Ishikawa (cell line): ENCODE results near the gene SPX.

Source experiments
- CREB1 ChIP-seq: IDR thresholded peaks from 2 replicates; pipeline ENCODE4 v1.6.1; 2012; ENCODE audit warnings: low read depth
- EP300 ChIP-seq: IDR thresholded peaks from 2 replicates; pipeline ENCODE4 v1.6.1; 2012; ENCODE audit warnings: borderline replicate concordance
- FOXM1 ChIP-seq: IDR thresholded peaks from 2 replicates; pipeline ENCODE4 v1.6.1; 2012; ENCODE audit warnings: low read depth, borderline replicate concordance
- MAX ChIP-seq: IDR thresholded peaks from 2 replicates; pipeline ENCODE4 v1.6.1; 2012
- RAD21 ChIP-seq: IDR thresholded peaks from 2 replicates; pipeline ENCODE4 v1.6.1; 2012; ENCODE audit warnings: low read depth
- REST ChIP-seq: IDR thresholded peaks from 2 replicates; pipeline ENCODE4 v1.6.1; 2012; ENCODE audit warnings: low read depth, mild to moderate bottlenecking
- TAF1 ChIP-seq: IDR thresholded peaks from 2 replicates; pipeline ENCODE4 v1.6.1; 2012; ENCODE audit warnings: low read depth, mild to moderate bottlenecking
- TCF12 ChIP-seq: IDR thresholded peaks from 2 replicates; pipeline ENCODE4 v1.6.1; 2012; ENCODE audit warnings: low read depth
- YY1 ChIP-seq: IDR thresholded peaks from 2 replicates; pipeline ENCODE4 v1.6.1; 2012; ENCODE audit warnings: low read depth

GRCh38 chr12:21558100-21558679 lies 32.1 kb downstream of the SPX start:
- no peak for TF ChIP-seq REST
- no peak for TF ChIP-seq CREB1
- no peak for TF ChIP-seq YY1
- no peak for TF ChIP-seq MAX
- TF ChIP-seq RAD21, result no peak
- no peak for TF ChIP-seq TCF12
- TF ChIP-seq TAF1, result no peak
- TF ChIP-seq EP300, result no peak
- no peak for TF ChIP-seq FOXM1
